ENCODE data around the gene CIRBP.

The CIRBP gene

DNA sequence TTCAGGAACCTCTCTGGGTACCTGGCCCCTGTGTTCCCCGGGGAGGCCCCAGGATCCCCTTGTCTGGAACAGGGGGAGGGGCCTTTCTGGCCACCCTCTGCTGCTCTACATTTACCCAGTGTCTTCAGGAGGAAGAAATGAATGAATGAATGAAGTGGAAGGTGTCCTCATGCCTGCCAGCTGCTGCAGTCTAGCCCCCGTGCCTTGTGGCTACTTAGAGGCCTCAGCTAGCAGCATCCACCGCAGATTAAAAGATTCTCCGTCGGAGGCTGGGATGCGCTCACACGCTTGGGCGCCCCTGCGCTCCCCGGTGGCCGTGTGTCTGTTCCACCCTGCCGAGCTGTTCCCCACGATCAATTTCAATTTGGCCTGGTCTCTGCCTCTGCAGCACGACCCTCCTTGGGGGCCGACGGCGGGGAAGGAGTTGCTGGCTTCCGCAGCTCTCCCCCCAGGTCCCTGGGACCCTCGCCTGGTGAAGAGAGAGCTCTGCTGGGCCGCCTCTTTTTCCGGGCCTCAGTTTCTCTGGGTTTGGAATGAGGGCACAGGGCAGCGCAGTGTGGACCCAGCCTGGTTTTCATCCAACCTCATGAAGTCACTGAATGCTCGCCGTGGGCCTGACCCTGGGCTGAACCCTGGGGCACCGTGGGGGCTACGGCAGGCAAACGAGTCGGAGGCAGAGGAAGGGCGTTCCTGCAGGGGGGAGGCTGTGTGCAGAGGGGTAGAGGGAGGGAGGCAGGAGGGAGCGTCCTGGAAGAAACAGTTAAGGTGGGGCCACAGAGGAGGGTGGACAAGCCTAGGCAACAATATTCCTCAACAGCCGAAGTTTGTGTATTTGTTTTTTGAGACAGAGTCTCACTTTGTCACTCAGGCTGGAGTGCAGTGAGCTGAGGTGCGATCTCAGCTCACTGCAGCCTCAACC lies 44.8 kb downstream of the CIRBP start:
- TF ChIP-seq EZH2phosphoT487 (IDR thresholded peaks at IDR 0.05; ENCODE audit: borderline replicate concordance, low read length), result no peak
- no peak for TF ChIP-seq CTCF (IDR thresholded peaks at IDR 0.05; ENCODE audit: low read depth, low read length, poor library complexity, severe bottlenecking)
- Histone ChIP-seq H3K27ac (ENCODE audit: low read depth, low read length) (no peak overlapping the region), H3K4me2 (ENCODE audit: low read length) (no peak overlapping the region), H3K4me1 (ENCODE audit: control insufficient read depth, low read length) (peaks cover 4% of the 10 kb centered on the region; the same call in 1 of the 2 replicates), H3F3A (ENCODE audit: control insufficient read depth, insufficient read depth) (no peaks in the 10 kb centered on the region), H3K36me3 (ENCODE audit: control insufficient read depth, low read length) (no peaks in the 10 kb centered on the region), H3K9me2 (replicated peaks; ENCODE audit: control insufficient read depth, low read length) (no peaks in the 10 kb centered on the region), H3K27me3 (ENCODE audit: control insufficient read depth, low read length) (peaks cover 36% of the 10 kb centered on the region), H3K4me3 (ENCODE audit: low read length) (no peak overlapping the region), H3K9me3 (ENCODE audit: control insufficient read depth, insufficient read depth, low read length) (no peaks in the 10 kb centered on the region), H3K79me2 (ENCODE audit: control insufficient read depth, low read length) (no peaks in the 10 kb centered on the region), H4K20me1 (ENCODE audit: control insufficient read depth, insufficient read depth, low read depth, low read length) (no peaks in the 10 kb centered on the region)

- Histone ChIP-seq H3K4me2 (ENCODE audit: low read length) (peak overlapping the region; percentile 36), H3K4me1 (ENCODE audit: control insufficient read depth, low read length) (peaks cover 4% of the 10 kb centered on the region; the same call in 1 of the 2 replicates), H3K36me3 (ENCODE audit: control insufficient read depth, low read length) (no peaks in the 10 kb centered on the region), H3K27me3 (ENCODE audit: control insufficient read depth, low read length) (peaks cover 37% of the 10 kb centered on the region), H3K27ac (ENCODE audit: low read depth, low read length) (no peak overlapping the region), H4K20me1 (ENCODE audit: control insufficient read depth, insufficient read depth, low read depth, low read length) (no peaks in the 10 kb centered on the region), H3F3A (ENCODE audit: control insufficient read depth, insufficient read depth) (no peaks in the 10 kb centered on the region), H3K79me2 (ENCODE audit: control insufficient read depth, low read length) (no peaks in the 10 kb centered on the region), H3K9me3 (ENCODE audit: control insufficient read depth, insufficient read depth, low read length) (no peaks in the 10 kb centered on the region), H3K9me2 (replicated peaks; ENCODE audit: control insufficient read depth, low read length) (no peaks in the 10 kb centered on the region), H3K4me3 (ENCODE audit: low read length) (peak overlapping the region; percentile 32; the same call in 1 of the 2 replicates)
- TF ChIP-seq EZH2phosphoT487 (IDR thresholded peaks at IDR 0.05; ENCODE audit: borderline replicate concordance, low read length) (0 out of 2 replicates have a peak, but pooled peaks have one; percentile 38), CTCF (IDR thresholded peaks at IDR 0.05; ENCODE audit: low read depth, low read length, poor library complexity, severe bottlenecking) (peak; percentile 63)
Observed at GRCh38 chr19:1315470-1316166, 46.5 kb downstream of the CIRBP start.

- Histone ChIP-seq H3K4me2 (ENCODE audit: low read length) (no peak overlapping the region), H3K27ac (ENCODE audit: low read depth, low read length) (no peak overlapping the region), H3K36me3 (ENCODE audit: control insufficient read depth, low read length) (no peaks in the 10 kb centered on the region), H3K9me3 (ENCODE audit: control insufficient read depth, insufficient read depth, low read length) (no peaks in the 10 kb centered on the region), H3K4me1 (ENCODE audit: control insufficient read depth, low read length) (peaks cover 4% of the 10 kb centered on the region; the same call in 1 of the 2 replicates), H3K79me2 (ENCODE audit: control insufficient read depth, low read length) (no peaks in the 10 kb centered on the region), H3K9me2 (replicated peaks; ENCODE audit: control insufficient read depth, low read length) (no peaks in the 10 kb centered on the region), H3F3A (ENCODE audit: control insufficient read depth, insufficient read depth) (no peaks in the 10 kb centered on the region), H3K27me3 (ENCODE audit: control insufficient read depth, low read length) (peaks cover 40% of the 10 kb centered on the region), H4K20me1 (ENCODE audit: control insufficient read depth, insufficient read depth, low read depth, low read length) (no peaks in the 10 kb centered on the region), H3K4me3 (ENCODE audit: low read length) (no peak overlapping the region)
- TF ChIP-seq CTCF (IDR thresholded peaks at IDR 0.05; ENCODE audit: low read depth, low read length, poor library complexity, severe bottlenecking) (no peak), EZH2phosphoT487 (IDR thresholded peaks at IDR 0.05; ENCODE audit: borderline replicate concordance, low read length) (no peak)
Observed at GRCh38 chr19:1316466-1316865, 47.3 kb downstream of the CIRBP start.

All from DOHH2 (cell line).